Fibroblast of skin of left quadriceps (primary cell): Measurements from ENCODE around the gene SRPX.

Source experiments
- DNase-seq, 2 experiments: peaks; one replicate each; pipeline ENCODE4 v3.0.0-alpha.2; 2013; ENCODE audit warnings: low read depth in 2 of 2

Gene SRPX

GRCh38 chrX:38138900-38139299 is 81.8 kb downstream of the SRPX start:
- DNase-seq, result no peak

- no peak for DNase-seq
These were observed 82.3 kb downstream of the SRPX start for GRCh38 chrX:38138157-38138891.

- DNase-seq, result no peak
These were observed 91.3 kb downstream of the SRPX start for GRCh38 chrX:38129366-38129765.

GRCh38 chrX:38127961-38128360 is 92.7 kb downstream of the SRPX start:
- DNase-seq, result no peak

GRCh38 chrX:38126179-38126578 is 94.5 kb downstream of the SRPX start:
- DNase-seq, result no peak

GRCh38 chrX:38124000-38124399 is 96.7 kb downstream of the SRPX start:
- no peak for DNase-seq

- no peak for DNase-seq
These were observed 103.2 kb downstream of the SRPX start for GRCh38 chrX:38117485-38117884.

- no peak for DNase-seq
These were observed 104.0 kb downstream of the SRPX start for GRCh38 chrX:38116706-38117105.

GRCh38 chrX:38112566-38112965 is 108.1 kb downstream of the SRPX start:
- no peak for DNase-seq

GRCh38 chrX:38111196-38111595 is 109.5 kb downstream of the SRPX start:
- DNase-seq, result no peak

- no peak for DNase-seq
These were observed 110.4 kb downstream of the SRPX start for GRCh38 chrX:38110231-38110630.

- no peak for DNase-seq
These were observed 111.4 kb downstream of the SRPX start for GRCh38 chrX:38109042-38109898.

GRCh38 chrX:38108364-38108763 is 112.3 kb downstream of the SRPX start:
- no peak for DNase-seq

GRCh38 chrX:38106991-38107655 is 113.5 kb downstream of the SRPX start:
- no peak for DNase-seq

GRCh38 chrX:38105216-38105725 is 115.4 kb downstream of the SRPX start:
- DNase-seq, result no peak

GRCh38 chrX:38103857-38104812 is 116.5 kb downstream of the SRPX start:
- DNase-seq, result no peak

- no peak for DNase-seq
These were observed 117.8 kb downstream of the SRPX start for GRCh38 chrX:38102875-38103274.

GRCh38 chrX:38102240-38102639 is 118.4 kb downstream of the SRPX start:
- no peak for DNase-seq

GRCh38 chrX:38099688-38100087 is 121.0 kb downstream of the SRPX start:
- no peak for DNase-seq
